GM23338 (cell line): ENCODE measurements around the gene RBM19. TPM values are rescaled to one million over a fixed set of nuclear protein-coding genes. Genes with fewer than 3 reads are reported as not detected.

Experiments
- ATAC-seq: fragments of 200-7000 bp; cut with Tn5 transposase; 3 replicates; pipeline ENCODE4 v1.9.1; 2020
- DNase-seq: peaks from one replicate; pipeline ENCODE4 v3.0.0-alpha.2; 2015; ENCODE audit warnings: low spot score
- H2AFZ ChIP-seq: fragments of 200-600 bp; sonication (generic); 2 replicates; pipeline ENCODE4 v1.8.0; 2016; ENCODE audit warnings: antibody characterized with exemption, mild to moderate bottlenecking, moderate library complexity
- H3F3A ChIP-seq: fragments of 200-600 bp; sonication (generic); replicated peaks from 2 replicates; pipeline ENCODE4 v1.8.0; 2017; ENCODE audit warnings: antibody characterized with exemption, mixed run types, low read depth
- H3K27ac ChIP-seq: fragments of 200-600 bp; sonication (generic); 2 replicates; pipeline ENCODE4 v1.6.1; 2016; ENCODE audit warnings: low read depth
- H3K27me3 ChIP-seq: fragments of 200-600 bp; sonication (generic); 2 replicates; pipeline ENCODE4 v1.8.0; 2016; ENCODE audit warnings: mild to moderate bottlenecking, mixed run types, moderate library complexity; ENCODE audit not compliant: insufficient read depth
- H3K36me3 ChIP-seq: fragments of 200-600 bp; sonication (generic); 2 replicates; pipeline ENCODE4 v1.8.0; 2016; ENCODE audit warnings: mild to moderate bottlenecking; ENCODE audit not compliant: insufficient read depth
- H3K4me1 ChIP-seq: fragments of 200-600 bp; sonication (generic); 2 replicates; pipeline ENCODE4 v1.8.0; 2016; ENCODE audit warnings: mild to moderate bottlenecking, moderate library complexity; ENCODE audit not compliant: insufficient read depth
- H3K4me2 ChIP-seq: fragments of 200-600 bp; sonication (generic); 2 replicates; pipeline ENCODE4 v1.7.1; 2017; ENCODE audit warnings: mixed run types
- H3K4me3 ChIP-seq: fragments of 200-600 bp; sonication (generic); 2 replicates; pipeline ENCODE4 v1.6.1; 2016; ENCODE audit warnings: mixed run types
- H3K79me2 ChIP-seq: fragments of 200-600 bp; sonication (generic); replicated peaks from 2 replicates; pipeline ENCODE4 v1.8.0; 2017; ENCODE audit warnings: mild to moderate bottlenecking; ENCODE audit not compliant: insufficient read depth
- H3K9me2 ChIP-seq: fragments of 200-600 bp; sonication (generic); 2 replicates; pipeline ENCODE4 v1.8.0; 2017; ENCODE audit not compliant: insufficient read depth
- H4K20me1 ChIP-seq: fragments of 200-600 bp; sonication (generic); replicated peaks from 2 replicates; pipeline ENCODE4 v1.8.0; 2017; ENCODE audit warnings: mild to moderate bottlenecking; ENCODE audit not compliant: insufficient read depth
- H3K27ac Mint-ChIP-seq: 2 replicates; pipeline ENCODE4 v1.8.0; 2020; ENCODE audit warnings: inconsistent platforms, mild to moderate bottlenecking, moderate library complexity, mixed read lengths
- H3K27me3 Mint-ChIP-seq: 3 replicates; pipeline ENCODE4 v1.8.0; 2022; ENCODE audit warnings: low read depth, mild to moderate bottlenecking, moderate library complexity, mixed read lengths, inconsistent platforms; ENCODE audit not compliant: insufficient read depth, poor library complexity
- H3K36me3 Mint-ChIP-seq: 3 replicates; pipeline ENCODE4 v1.8.0; 2021; ENCODE audit warnings: low read depth, mild to moderate bottlenecking, inconsistent platforms, moderate library complexity, mixed read lengths
- H3K4me1 Mint-ChIP-seq: 3 replicates; pipeline ENCODE4 v1.8.0; 2020; ENCODE audit warnings: mild to moderate bottlenecking, inconsistent platforms, mixed read lengths
- H3K4me3 Mint-ChIP-seq: 3 replicates; pipeline ENCODE4 v1.8.0; 2021; ENCODE audit warnings: moderate library complexity, mild to moderate bottlenecking, inconsistent platforms, mixed read lengths
- H3K9me3 Mint-ChIP-seq: 3 replicates; pipeline ENCODE4 v1.8.0; 2020; ENCODE audit warnings: moderate library complexity, mild to moderate bottlenecking, inconsistent platforms, mixed read lengths
- CREB1 ChIP-seq: fragments of 250-450 bp; sonication (Bioruptor Pico); IDR thresholded peaks from 2 replicates; pipeline ENCODE4 v1.5.0; 2020; ENCODE audit warnings: low read depth, mild to moderate bottlenecking, moderate library complexity
- EZH2 ChIP-seq: fragments of 200-600 bp; sonication (generic); IDR thresholded peaks from one replicate; pipeline ENCODE4 v1.8.0; 2017; ENCODE audit warnings: antibody characterized with exemption, mild to moderate bottlenecking, low read depth; ENCODE audit not compliant: unreplicated experiment
- EZH2phosphoT487 ChIP-seq: fragments of 200-600 bp; sonication (generic); IDR thresholded peaks from one replicate; pipeline ENCODE4 v1.8.1; 2018; ENCODE audit warnings: antibody characterized with exemption; ENCODE audit not compliant: unreplicated experiment
- JUNB ChIP-seq: IDR thresholded peaks from one replicate; pipeline ENCODE4 v1.6.1; 2016; ENCODE audit warnings: antibody characterized with exemption; ENCODE audit not compliant: unreplicated experiment
- NANOG ChIP-seq: IDR thresholded peaks from 2 replicates; pipeline ENCODE4 v1.6.1; 2016; ENCODE audit warnings: antibody characterized with exemption, borderline replicate concordance
- POLR2AphosphoS5 ChIP-seq: IDR thresholded peaks from 2 replicates; pipeline ENCODE4 v1.6.1; 2016; ENCODE audit warnings: antibody characterized with exemption, low read depth
- STAT1 ChIP-seq: IDR thresholded peaks from one replicate; pipeline ENCODE4 v1.6.1; 2016; ENCODE audit warnings: antibody characterized with exemption; ENCODE audit not compliant: unreplicated experiment
- ZNF114 ChIP-seq: fragments of 250-450 bp; sonication (Bioruptor Pico); IDR thresholded peaks from 2 replicates; pipeline ENCODE4 v1.5.0; 2020; ENCODE audit warnings: mild to moderate bottlenecking, moderate library complexity
- ZNF331 ChIP-seq: fragments of 250-450 bp; sonication (Bioruptor Pico); IDR thresholded peaks from 2 replicates; pipeline ENCODE4 v1.5.0; 2020; ENCODE audit warnings: low read depth, mild to moderate bottlenecking, moderate library complexity
- polyA plus RNA-seq: library from polyadenylated mRNA; unstranded; fragments of >200 nt; fragmentation: Nextera tagmentation; extraction: Ambion mirVana; gene quantifications from 2 replicates; pipeline ENCODE4 v1.2.1, GENCODE V29; 2016
- total RNA-seq: library from RNA; depleted of rRNA; stranded (reverse); fragments of >200 nt; shearing (Covaris generic); gene quantifications from 2 replicates; pipeline ENCODE4 v1.2.3, GENCODE V29; 2014
- TF ChIP-seq, protein P1 (sequence below), 2 experiments: fragments of 200-600 bp in 1 of 2; sonication (generic) in 1 of 2; conservative IDR thresholded peaks; 2 replicates each; pipeline versions ENCODE4 v1.5.1 to v1.6.1; 2016 to 2017; ENCODE audit warnings: antibody characterized with exemption in 2 of 2, low read depth in 2 of 2, mild to moderate bottlenecking in 2 of 2, moderate library complexity in 1 of 2
- TF ChIP-seq, protein P2 (sequence below): fragments of 250-450 bp; sonication (Bioruptor Pico); IDR thresholded peaks from 2 replicates; pipeline ENCODE4 v1.5.0; 2020; ENCODE audit warnings: mild to moderate bottlenecking, moderate library complexity
- TF ChIP-seq, protein P3 (sequence below): IDR thresholded peaks from one replicate; pipeline ENCODE4 v1.6.1; 2018; ENCODE audit warnings: antibody characterized with exemption; ENCODE audit not compliant: unreplicated experiment
- TF ChIP-seq, protein P4 (sequence below): IDR thresholded peaks from 2 replicates; pipeline ENCODE4 v1.6.1; 2016; ENCODE audit warnings: antibody characterized with exemption

RBM19 gene
- total and polyA plus RNA-seq, 2 experiments from 2014 or later, result 43.4 to 56.7 TPM

DNA sequence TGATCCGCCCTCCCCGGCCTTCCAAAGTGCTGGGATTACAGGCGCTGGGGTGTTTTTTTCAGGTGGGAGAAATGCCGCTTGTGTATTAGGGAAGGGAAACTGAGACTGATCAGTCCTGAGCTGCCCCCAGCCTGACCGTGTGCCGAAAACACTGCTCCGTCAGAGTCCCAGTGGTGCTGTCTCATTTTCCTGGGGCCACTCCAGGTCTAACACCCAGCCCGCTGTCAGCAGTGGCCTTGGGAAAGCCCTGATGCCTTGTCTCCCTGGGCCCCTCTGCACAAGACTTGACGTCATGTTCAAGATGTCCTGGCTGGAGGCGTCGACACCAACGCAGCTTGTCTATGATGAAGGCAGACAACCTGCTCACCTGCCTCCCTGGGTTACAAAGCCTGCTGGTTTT, 165.9 kb downstream of the RBM19 start:
- Mint-ChIP-seq H3K27ac (no peak overlapping the region), H3K4me3 (no peak overlapping the region), H3K4me1 (peaks cover 20% of the 10 kb centered on the region), H3K36me3 (no peaks in the 10 kb centered on the region), H3K9me3 (no peaks in the 10 kb centered on the region), H3K27me3 (peaks cover 11% of the 10 kb centered on the region)
- Histone ChIP-seq H3K4me2 (no peak overlapping the region), H3F3A (no peaks in the 10 kb centered on the region), H3K27ac (no peak overlapping the region), H3K4me3 (no peak overlapping the region), H4K20me1 (no peaks in the 10 kb centered on the region), H3K9me2 (no peaks in the 10 kb centered on the region), H3K36me3 (no peaks in the 10 kb centered on the region), H3K79me2 (no peaks in the 10 kb centered on the region), H3K27me3 (no peaks in the 10 kb centered on the region), H2AFZ (no peak overlapping the region), H3K4me1 (no peaks in the 10 kb centered on the region)
- DNase-seq (no peak), ATAC-seq (no peak)
- TF ChIP-seq JUNB (no peak), EZH2phosphoT487 (no peak), STAT1 (no peak), ZNF114 (CRISPR knock-in tag) (no peak), NANOG (no peak), ZNF331 (CRISPR knock-in tag) (no peak), POLR2AphosphoS5 (no peak), EZH2 (no peak), CREB1 (CRISPR knock-in tag) (no peak)
- TF ChIP-seq, protein P1, sequence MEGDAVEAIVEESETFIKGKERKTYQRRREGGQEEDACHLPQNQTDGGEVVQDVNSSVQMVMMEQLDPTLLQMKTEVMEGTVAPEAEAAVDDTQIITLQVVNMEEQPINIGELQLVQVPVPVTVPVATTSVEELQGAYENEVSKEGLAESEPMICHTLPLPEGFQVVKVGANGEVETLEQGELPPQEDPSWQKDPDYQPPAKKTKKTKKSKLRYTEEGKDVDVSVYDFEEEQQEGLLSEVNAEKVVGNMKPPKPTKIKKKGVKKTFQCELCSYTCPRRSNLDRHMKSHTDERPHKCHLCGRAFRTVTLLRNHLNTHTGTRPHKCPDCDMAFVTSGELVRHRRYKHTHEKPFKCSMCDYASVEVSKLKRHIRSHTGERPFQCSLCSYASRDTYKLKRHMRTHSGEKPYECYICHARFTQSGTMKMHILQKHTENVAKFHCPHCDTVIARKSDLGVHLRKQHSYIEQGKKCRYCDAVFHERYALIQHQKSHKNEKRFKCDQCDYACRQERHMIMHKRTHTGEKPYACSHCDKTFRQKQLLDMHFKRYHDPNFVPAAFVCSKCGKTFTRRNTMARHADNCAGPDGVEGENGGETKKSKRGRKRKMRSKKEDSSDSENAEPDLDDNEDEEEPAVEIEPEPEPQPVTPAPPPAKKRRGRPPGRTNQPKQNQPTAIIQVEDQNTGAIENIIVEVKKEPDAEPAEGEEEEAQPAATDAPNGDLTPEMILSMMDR (conservative IDR thresholded peaks at IDR 0.05; ENCODE audit: low read depth in 2 of 2), result no peak
- TF ChIP-seq, protein P2, sequence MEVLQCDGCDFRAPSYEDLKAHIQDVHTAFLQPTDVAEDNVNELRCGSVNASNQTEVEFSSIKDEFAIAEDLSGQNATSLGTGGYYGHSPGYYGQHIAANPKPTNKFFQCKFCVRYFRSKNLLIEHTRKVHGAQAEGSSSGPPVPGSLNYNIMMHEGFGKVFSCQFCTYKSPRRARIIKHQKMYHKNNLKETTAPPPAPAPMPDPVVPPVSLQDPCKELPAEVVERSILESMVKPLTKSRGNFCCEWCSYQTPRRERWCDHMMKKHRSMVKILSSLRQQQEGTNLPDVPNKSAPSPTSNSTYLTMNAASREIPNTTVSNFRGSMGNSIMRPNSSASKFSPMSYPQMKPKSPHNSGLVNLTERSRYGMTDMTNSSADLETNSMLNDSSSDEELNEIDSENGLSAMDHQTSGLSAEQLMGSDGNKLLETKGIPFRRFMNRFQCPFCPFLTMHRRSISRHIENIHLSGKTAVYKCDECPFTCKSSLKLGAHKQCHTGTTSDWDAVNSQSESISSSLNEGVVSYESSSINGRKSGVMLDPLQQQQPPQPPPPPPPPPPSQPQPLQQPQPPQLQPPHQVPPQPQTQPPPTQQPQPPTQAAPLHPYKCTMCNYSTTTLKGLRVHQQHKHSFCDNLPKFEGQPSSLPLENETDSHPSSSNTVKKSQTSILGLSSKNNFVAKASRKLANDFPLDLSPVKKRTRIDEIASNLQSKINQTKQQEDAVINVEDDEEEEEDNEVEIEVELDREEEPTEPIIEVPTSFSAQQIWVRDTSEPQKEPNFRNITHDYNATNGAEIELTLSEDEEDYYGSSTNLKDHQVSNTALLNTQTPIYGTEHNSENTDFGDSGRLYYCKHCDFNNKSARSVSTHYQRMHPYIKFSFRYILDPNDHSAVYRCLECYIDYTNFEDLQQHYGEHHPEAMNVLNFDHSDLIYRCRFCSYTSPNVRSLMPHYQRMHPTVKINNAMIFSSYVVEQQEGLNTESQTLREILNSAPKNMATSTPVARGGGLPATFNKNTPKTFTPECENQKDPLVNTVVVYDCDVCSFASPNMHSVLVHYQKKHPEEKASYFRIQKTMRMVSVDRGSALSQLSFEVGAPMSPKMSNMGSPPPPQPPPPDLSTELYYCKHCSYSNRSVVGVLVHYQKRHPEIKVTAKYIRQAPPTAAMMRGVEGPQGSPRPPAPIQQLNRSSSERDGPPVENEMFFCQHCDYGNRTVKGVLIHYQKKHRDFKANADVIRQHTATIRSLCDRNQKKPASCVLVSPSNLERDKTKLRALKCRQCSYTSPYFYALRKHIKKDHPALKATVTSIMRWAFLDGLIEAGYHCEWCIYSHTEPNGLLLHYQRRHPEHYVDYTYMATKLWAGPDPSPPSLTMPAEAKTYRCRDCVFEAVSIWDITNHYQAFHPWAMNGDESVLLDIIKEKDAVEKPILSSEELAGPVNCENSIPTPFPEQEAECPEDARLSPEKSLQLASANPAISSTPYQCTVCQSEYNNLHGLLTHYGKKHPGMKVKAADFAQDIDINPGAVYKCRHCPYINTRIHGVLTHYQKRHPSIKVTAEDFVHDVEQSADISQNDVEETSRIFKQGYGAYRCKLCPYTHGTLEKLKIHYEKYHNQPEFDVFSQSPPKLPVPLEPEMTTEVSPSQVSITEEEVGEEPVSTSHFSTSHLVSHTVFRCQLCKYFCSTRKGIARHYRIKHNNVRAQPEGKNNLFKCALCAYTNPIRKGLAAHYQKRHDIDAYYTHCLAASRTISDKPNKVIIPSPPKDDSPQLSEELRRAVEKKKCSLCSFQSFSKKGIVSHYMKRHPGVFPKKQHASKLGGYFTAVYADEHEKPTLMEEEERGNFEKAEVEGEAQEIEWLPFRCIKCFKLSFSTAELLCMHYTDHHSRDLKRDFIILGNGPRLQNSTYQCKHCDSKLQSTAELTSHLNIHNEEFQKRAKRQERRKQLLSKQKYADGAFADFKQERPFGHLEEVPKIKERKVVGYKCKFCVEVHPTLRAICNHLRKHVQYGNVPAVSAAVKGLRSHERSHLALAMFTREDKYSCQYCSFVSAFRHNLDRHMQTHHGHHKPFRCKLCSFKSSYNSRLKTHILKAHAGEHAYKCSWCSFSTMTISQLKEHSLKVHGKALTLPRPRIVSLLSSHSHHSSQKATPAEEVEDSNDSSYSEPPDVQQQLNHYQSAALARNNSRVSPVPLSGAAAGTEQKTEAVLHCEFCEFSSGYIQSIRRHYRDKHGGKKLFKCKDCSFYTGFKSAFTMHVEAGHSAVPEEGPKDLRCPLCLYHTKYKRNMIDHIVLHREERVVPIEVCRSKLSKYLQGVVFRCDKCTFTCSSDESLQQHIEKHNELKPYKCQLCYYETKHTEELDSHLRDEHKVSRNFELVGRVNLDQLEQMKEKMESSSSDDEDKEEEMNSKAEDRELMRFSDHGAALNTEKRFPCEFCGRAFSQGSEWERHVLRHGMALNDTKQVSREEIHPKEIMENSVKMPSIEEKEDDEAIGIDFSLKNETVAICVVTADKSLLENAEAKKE (CRISPR knock-in tag), result no peak
- TF ChIP-seq, protein P3, sequence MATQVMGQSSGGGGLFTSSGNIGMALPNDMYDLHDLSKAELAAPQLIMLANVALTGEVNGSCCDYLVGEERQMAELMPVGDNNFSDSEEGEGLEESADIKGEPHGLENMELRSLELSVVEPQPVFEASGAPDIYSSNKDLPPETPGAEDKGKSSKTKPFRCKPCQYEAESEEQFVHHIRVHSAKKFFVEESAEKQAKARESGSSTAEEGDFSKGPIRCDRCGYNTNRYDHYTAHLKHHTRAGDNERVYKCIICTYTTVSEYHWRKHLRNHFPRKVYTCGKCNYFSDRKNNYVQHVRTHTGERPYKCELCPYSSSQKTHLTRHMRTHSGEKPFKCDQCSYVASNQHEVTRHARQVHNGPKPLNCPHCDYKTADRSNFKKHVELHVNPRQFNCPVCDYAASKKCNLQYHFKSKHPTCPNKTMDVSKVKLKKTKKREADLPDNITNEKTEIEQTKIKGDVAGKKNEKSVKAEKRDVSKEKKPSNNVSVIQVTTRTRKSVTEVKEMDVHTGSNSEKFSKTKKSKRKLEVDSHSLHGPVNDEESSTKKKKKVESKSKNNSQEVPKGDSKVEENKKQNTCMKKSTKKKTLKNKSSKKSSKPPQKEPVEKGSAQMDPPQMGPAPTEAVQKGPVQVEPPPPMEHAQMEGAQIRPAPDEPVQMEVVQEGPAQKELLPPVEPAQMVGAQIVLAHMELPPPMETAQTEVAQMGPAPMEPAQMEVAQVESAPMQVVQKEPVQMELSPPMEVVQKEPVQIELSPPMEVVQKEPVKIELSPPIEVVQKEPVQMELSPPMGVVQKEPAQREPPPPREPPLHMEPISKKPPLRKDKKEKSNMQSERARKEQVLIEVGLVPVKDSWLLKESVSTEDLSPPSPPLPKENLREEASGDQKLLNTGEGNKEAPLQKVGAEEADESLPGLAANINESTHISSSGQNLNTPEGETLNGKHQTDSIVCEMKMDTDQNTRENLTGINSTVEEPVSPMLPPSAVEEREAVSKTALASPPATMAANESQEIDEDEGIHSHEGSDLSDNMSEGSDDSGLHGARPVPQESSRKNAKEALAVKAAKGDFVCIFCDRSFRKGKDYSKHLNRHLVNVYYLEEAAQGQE, result no peak
- TF ChIP-seq, protein P4, sequence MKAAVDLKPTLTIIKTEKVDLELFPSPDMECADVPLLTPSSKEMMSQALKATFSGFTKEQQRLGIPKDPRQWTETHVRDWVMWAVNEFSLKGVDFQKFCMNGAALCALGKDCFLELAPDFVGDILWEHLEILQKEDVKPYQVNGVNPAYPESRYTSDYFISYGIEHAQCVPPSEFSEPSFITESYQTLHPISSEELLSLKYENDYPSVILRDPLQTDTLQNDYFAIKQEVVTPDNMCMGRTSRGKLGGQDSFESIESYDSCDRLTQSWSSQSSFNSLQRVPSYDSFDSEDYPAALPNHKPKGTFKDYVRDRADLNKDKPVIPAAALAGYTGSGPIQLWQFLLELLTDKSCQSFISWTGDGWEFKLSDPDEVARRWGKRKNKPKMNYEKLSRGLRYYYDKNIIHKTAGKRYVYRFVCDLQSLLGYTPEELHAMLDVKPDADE, result no peak
